HepG2 (cell line): ENCODE results near the gene THOC7. TPM values are rescaled to one million over a fixed set of nuclear protein-coding genes. Genes with fewer than 3 reads are reported as not detected.

ENCODE experiments used
- ATAC-seq: fragments of 200-7000 bp; cut with Tn5 transposase; 3 replicates; pipeline ENCODE4 v1.9.1; 2020; ENCODE audit warnings: mild to moderate bottlenecking, moderate library complexity
- BruUV-seq: library from RNA; stranded (reverse); fragments of 400-500 nt; replicated peaks from 2 replicates; lab custom pipeline; 2021; lab: Mats Ljungman, UMichigan
- CTCF ChIA-PET: fragments of 300-600 bp; formaldehyde crosslinking; extraction: SDS; loops from one replicate; lab custom pipeline; 2021; ENCODE audit warnings: low total read pairs, inconsistent platforms, low intra/inter-chr PET ratio; lab: Yijun Ruan, JAX
- POLR2A ChIA-PET: fragments of 350-600 bp; sonication (Branson Sonifier 250); formaldehyde crosslinking; loops from one replicate; lab custom pipeline; 2020; ENCODE audit warnings: antibody characterized with exemption, inconsistent platforms; lab: Yijun Ruan, JAX
- DNase-seq: peaks from one replicate; pipeline ENCODE4 v3.0.0-alpha.2; 2015; ENCODE audit warnings: low spot score
- FAIRE-seq: peaks from 3 replicates; lab custom pipeline; 2011; peaks lifted over from hg19 to GRCh38; lab: Jason Lieb, UNC
- H2AFZ ChIP-seq: one replicate; pipeline ENCODE4 v1.6.1; 2011; ENCODE audit warnings: low read length, inconsistent platforms
- H3K27ac ChIP-seq: fragments of 300-600 bp; 3 replicates; pipeline ENCODE4 v1.8.0; 2011; ENCODE audit warnings: mixed run types, mild to moderate bottlenecking, mixed read lengths, low read length, inconsistent platforms; ENCODE audit not compliant: insufficient read depth; ENCODE audit errors: extremely low read length
- H3K27me3 ChIP-seq, 2 experiments: fragments of 200-600 bp in 1 of 2; 2 replicates in 1 of 2; 3 replicates in 1 of 2; pipeline versions ENCODE4 v1.6.0 to v1.8.0; 2011; ENCODE audit warnings: low read length in 2 of 2, mild to moderate bottlenecking in 2 of 2, moderate library complexity in 2 of 2, inconsistent platforms in 1 of 2; ENCODE audit not compliant: insufficient read depth in 2 of 2, control insufficient read depth in 1 of 2
- H3K36me3 ChIP-seq, 2 experiments: fragments of 200-600 bp in 1 of 2; replicated peaks in 1 of 2; 2 replicates in 1 of 2; 3 replicates in 1 of 2; pipeline versions ENCODE4 v1.5.1 to v1.8.0; 2011; ENCODE audit warnings: low read length in 2 of 2, inconsistent platforms in 1 of 2; ENCODE audit not compliant: insufficient read depth in 2 of 2, control insufficient read depth in 1 of 2
- H3K4me1 ChIP-seq: 2 replicates; pipeline ENCODE4 v1.5.1; 2012; ENCODE audit warnings: low read length, inconsistent platforms; ENCODE audit not compliant: insufficient read depth
- H3K4me2 ChIP-seq: 2 replicates; pipeline ENCODE4 v1.6.0; 2011; ENCODE audit warnings: low read depth, low read length, inconsistent platforms
- H3K4me3 ChIP-seq, 3 experiments: fragments of 200-600 bp in 1 of 3; sonication (generic), shearing (Covaris generic) in 1 of 3; replicated peaks in 1 of 3; 2 replicates each; pipeline ENCODE4 v1.5.1; 2011 to 2016; ENCODE audit warnings: low read length in 3 of 3, inconsistent platforms in 2 of 3, low read depth in 2 of 3, mild to moderate bottlenecking in 2 of 3, control low read depth in 1 of 3, mixed read lengths in 1 of 3; ENCODE audit not compliant: insufficient read depth in 1 of 3
- H3K79me2 ChIP-seq: one replicate; pipeline ENCODE4 v1.6.1; 2011; ENCODE audit warnings: low read length, inconsistent platforms; ENCODE audit not compliant: insufficient read depth
- H3K9ac ChIP-seq: 2 replicates; pipeline ENCODE4 v1.6.0; 2011; ENCODE audit warnings: mild to moderate bottlenecking, low read depth, low read length, inconsistent platforms; ENCODE audit not compliant: insufficient read depth
- H3K9me3 ChIP-seq: 2 replicates; pipeline ENCODE4 v1.5.1; 2012; ENCODE audit warnings: mild to moderate bottlenecking, low read length
- H4K20me1 ChIP-seq: 2 replicates; pipeline ENCODE4 v1.6.0; 2011; ENCODE audit warnings: inconsistent platforms, mild to moderate bottlenecking, low read length, moderate library complexity; ENCODE audit not compliant: insufficient read depth
- KDM5B ChIP-seq: sonication (generic); formaldehyde crosslinking; IDR thresholded peaks from 2 replicates; pipeline ENCODE4 v1.4.0; 2020; ENCODE audit warnings: missing genetic modification reagents, mild to moderate bottlenecking, borderline replicate concordance
- PCBP2 ChIP-seq: fragments of 200-400 bp; formaldehyde crosslinking; optimal IDR thresholded peaks from 2 replicates; pipeline ENCODE3; 2018; ENCODE audit warnings: low read length, low read depth; ENCODE audit not compliant: poor library complexity, severe bottlenecking
- RBM22 ChIP-seq: fragments of 200-400 bp; formaldehyde crosslinking; optimal IDR thresholded peaks from 2 replicates; pipeline ENCODE3; 2017; ENCODE audit warnings: mild to moderate bottlenecking, low read length, moderate library complexity
- SIX1 ChIP-seq: sonication (generic); formaldehyde crosslinking; IDR thresholded peaks from 2 replicates; pipeline ENCODE4 v1.4.0; 2020; ENCODE audit warnings: missing genetic modification reagents, borderline replicate concordance
- STAG1 ChIP-seq: sonication (generic); formaldehyde crosslinking; IDR thresholded peaks from 2 replicates; pipeline ENCODE4 v1.4.0; 2020; ENCODE audit warnings: missing genetic modification reagents
- ZNF878 ChIP-seq: sonication (generic); formaldehyde crosslinking; IDR thresholded peaks from 2 replicates; pipeline ENCODE4 v1.8.1; 2023; ENCODE audit warnings: mild to moderate bottlenecking, missing genetic modification reagents, moderate library complexity
- ZNF883 ChIP-seq: sonication (generic); formaldehyde crosslinking; IDR thresholded peaks from 2 replicates; pipeline ENCODE4 v1.5.1; 2020; ENCODE audit warnings: mild to moderate bottlenecking, missing genetic modification reagents; ENCODE audit errors: not compliant biosample characterization
- WGBS: methylation state at CpG from one replicate; pipeline ENCODE4 v1.1.6; 2017; ENCODE audit warnings: low lambda C conversion rate; 5-methylcytosine and 5-hydroxymethylcytosine counted together
- in situ Hi-C: cut with HindIII; loops from 2 replicates; pipeline ENCODE4 v1.10.0; 2017; ENCODE audit warnings: low pct_unique_long_range_greater_than_20kb; ENCODE audit not compliant: extremely low pct_ligation_motif_present
- intact Hi-C: fragments of 100-400 bp; cut with micrococcal nuclease; formaldehyde crosslinking; loops from one replicate; pipeline ENCODE4 v1.10.0; 2022; ENCODE audit not compliant: unreplicated experiment
- polyA plus RNA-seq, 8 experiments: library from polyadenylated mRNA; depleted of rRNA in 3 of 8; stranded (reverse) in 7 of 8; unstranded in 1 of 8; fragments of >200 nt; fragmentation: Illumina TruSeq in 4 of 8; extraction: Trizol in 4 of 8; gene quantifications; 2 replicates each; pipeline versions ENCODE4 v1.2.1 to v1.2.3, GENCODE V29; 2011 to 2016; ENCODE audit warnings: low read depth in 4 of 8, missing spikeins in 1 of 8, mixed read lengths in 1 of 8; ENCODE audit not compliant: insufficient read depth in 1 of 8
- total RNA-seq, 5 experiments: library from RNA; depleted of rRNA; stranded (reverse); fragments of >200 nt; fragmentation: Illumina TruSeq; extraction: Trizol; gene quantifications; 2 replicates each; pipeline ENCODE4 v1.2.3, GENCODE V29; 2016; ENCODE audit warnings: low read depth in 1 of 5
- TF ChIP-seq, protein P1 (sequence below): IDR thresholded peaks from 2 replicates; pipeline ENCODE4 v1.6.1; 2016; ENCODE audit warnings: low read depth, missing genetic modification reagents, missing compliant biosample characterization
- TF ChIP-seq, protein P2 (sequence below): sonication (generic); formaldehyde crosslinking; IDR thresholded peaks from 2 replicates; pipeline ENCODE4 v1.4.0; 2020; ENCODE audit warnings: missing genetic modification reagents, borderline replicate concordance

Gene THOC7
- total and polyA plus RNA-seq, 2 of the 13 experiments (the other 11 are each of a cell fraction or from before 2014, with no cell fraction given), result 32.8 to 63.5 TPM

DNA sequence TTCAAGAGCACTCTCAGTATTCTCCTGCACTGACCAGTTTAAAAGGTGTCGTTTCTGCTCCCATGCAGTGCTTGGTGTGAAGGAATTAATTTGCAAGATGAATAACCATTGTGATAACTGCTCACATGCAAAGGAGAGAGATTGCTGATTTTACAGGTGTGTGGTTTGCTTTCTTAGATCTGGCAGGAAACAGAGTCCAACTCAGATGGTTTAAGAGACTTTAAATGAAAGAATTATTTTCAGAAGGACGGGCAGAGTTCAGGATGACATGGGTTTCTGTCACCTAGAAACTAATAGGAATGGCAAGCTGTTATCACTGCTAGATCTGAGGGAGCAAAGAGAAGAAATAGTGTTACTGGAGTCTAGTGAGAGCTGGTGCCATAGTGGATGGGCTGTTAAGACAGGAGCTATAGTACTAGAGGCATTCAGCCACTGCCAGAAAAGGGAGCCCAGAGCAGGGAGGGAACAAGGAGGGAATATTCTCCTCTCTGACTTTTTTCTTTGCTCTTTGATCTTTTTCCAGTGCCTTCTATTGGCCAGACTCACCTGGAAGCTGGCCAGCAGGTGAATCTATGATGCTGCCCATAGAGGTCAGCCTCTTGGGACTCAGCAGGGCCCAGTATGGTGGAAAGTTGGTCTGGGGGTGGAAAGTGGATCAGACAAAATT is 14.9 kb upstream of the THOC7 start:
- peaks cover 39% of the 10 kb centered on the region for H3K79me2 ChIP-seq
- BruUV-seq, result no TSS peak

More for the DNA sequence above, 14.9 kb upstream of the THOC7 start:
- Histone ChIP-seq H3K27ac (no peak overlapping the region), H3K4me2 (no peak overlapping the region)
- no peak for TF ChIP-seq PCBP2
- TF ChIP-seq ZNF883 (CRISPR knock-in tag), result no peak
- TF ChIP-seq SIX1 (CRISPR knock-in tag), result no peak
- no peak for TF ChIP-seq STAG1 (CRISPR knock-in tag)
- no peak for TF ChIP-seq RBM22
- TF ChIP-seq ZNF878, result no peak
- TF ChIP-seq, protein P1, sequence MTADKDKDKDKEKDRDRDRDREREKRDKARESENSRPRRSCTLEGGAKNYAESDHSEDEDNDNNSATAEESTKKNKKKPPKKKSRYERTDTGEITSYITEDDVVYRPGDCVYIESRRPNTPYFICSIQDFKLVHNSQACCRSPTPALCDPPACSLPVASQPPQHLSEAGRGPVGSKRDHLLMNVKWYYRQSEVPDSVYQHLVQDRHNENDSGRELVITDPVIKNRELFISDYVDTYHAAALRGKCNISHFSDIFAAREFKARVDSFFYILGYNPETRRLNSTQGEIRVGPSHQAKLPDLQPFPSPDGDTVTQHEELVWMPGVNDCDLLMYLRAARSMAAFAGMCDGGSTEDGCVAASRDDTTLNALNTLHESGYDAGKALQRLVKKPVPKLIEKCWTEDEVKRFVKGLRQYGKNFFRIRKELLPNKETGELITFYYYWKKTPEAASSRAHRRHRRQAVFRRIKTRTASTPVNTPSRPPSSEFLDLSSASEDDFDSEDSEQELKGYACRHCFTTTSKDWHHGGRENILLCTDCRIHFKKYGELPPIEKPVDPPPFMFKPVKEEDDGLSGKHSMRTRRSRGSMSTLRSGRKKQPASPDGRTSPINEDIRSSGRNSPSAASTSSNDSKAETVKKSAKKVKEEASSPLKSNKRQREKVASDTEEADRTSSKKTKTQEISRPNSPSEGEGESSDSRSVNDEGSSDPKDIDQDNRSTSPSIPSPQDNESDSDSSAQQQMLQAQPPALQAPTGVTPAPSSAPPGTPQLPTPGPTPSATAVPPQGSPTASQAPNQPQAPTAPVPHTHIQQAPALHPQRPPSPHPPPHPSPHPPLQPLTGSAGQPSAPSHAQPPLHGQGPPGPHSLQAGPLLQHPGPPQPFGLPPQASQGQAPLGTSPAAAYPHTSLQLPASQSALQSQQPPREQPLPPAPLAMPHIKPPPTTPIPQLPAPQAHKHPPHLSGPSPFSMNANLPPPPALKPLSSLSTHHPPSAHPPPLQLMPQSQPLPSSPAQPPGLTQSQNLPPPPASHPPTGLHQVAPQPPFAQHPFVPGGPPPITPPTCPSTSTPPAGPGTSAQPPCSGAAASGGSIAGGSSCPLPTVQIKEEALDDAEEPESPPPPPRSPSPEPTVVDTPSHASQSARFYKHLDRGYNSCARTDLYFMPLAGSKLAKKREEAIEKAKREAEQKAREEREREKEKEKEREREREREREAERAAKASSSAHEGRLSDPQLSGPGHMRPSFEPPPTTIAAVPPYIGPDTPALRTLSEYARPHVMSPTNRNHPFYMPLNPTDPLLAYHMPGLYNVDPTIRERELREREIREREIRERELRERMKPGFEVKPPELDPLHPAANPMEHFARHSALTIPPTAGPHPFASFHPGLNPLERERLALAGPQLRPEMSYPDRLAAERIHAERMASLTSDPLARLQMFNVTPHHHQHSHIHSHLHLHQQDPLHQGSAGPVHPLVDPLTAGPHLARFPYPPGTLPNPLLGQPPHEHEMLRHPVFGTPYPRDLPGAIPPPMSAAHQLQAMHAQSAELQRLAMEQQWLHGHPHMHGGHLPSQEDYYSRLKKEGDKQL, result no peak
- no peak for TF ChIP-seq KDM5B (CRISPR knock-in tag)
- TF ChIP-seq, protein P2, sequence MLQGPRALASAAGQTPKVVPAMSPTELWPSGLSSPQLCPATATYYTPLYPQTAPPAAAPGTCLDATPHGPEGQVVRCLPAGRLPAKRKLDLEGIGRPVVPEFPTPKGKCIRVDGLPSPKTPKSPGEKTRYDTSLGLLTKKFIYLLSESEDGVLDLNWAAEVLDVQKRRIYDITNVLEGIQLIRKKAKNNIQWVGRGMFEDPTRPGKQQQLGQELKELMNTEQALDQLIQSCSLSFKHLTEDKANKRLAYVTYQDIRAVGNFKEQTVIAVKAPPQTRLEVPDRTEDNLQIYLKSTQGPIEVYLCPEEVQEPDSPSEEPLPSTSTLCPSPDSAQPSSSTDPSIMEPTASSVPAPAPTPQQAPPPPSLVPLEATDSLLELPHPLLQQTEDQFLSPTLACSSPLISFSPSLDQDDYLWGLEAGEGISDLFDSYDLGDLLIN, result no peak
- TF ChIP-seq, all 625 proteins: peak for 0
- Histone ChIP-seq H3K4me1 (peaks cover 45% of the 10 kb centered on the region), H4K20me1 (peaks cover 10% of the 10 kb centered on the region), H2AFZ (no peak overlapping the region), H3K36me3 (no peaks in the 10 kb centered on the region), H3K9me3 (no peaks in the 10 kb centered on the region), H3K4me3 (no peak overlapping the region), H3K9ac (no peak overlapping the region), H3K27me3 (no peaks in the 10 kb centered on the region)
- CTCF ChIA-PET, result no interaction called here
- intact Hi-C loops, result no loop called here
- POLR2A ChIA-PET, result no interaction called here
- WGBS, result 78% methylated on average over 2 of the region's 2 CpGs
- FAIRE-seq (no peak), DNase-seq (peak; percentile 40), ATAC-seq (peak; percentile 66)
- in situ Hi-C loops, result no loop called here
